Duodenal mucosa (tissue), 2 donors: ENCODE results near the gene BCAS3.
"Not testable (repeated sequence)": the region's sequence is repeated elsewhere in the genome, so short reads cannot be mapped to it uniquely, and the experiment has no call there.

ENCODE experiments used
- H3K27ac ChIP-seq: one replicate; pipeline ENCODE4 v1.7.0; 2013; ENCODE audit warnings: low read depth, low read length
- H3K27me3 ChIP-seq, 2 donors: one replicate each; pipeline ENCODE4 v1.7.0; 2013; ENCODE audit warnings: low read length in 2 of 2, control low read depth in 1 of 2; ENCODE audit not compliant: insufficient read depth in 2 of 2, control insufficient read depth in 1 of 2
- H3K36me3 ChIP-seq, 2 donors: one replicate each; pipeline ENCODE4 v1.7.0; 2013; ENCODE audit warnings: low read length in 2 of 2, control low read depth in 1 of 2; ENCODE audit not compliant: insufficient read depth in 2 of 2, control insufficient read depth in 1 of 2
- H3K4me1 ChIP-seq, 2 donors: one replicate each; pipeline ENCODE4 v1.7.0; 2013; ENCODE audit warnings: low read length in 2 of 2, control low read depth in 1 of 2; ENCODE audit not compliant: insufficient read depth in 2 of 2, control insufficient read depth in 1 of 2
- H3K4me3 ChIP-seq, 2 donors: one replicate each; pipeline ENCODE4 v1.7.0; 2013; ENCODE audit warnings: low read length in 2 of 2, low read depth in 1 of 2
- H3K9ac ChIP-seq, 2 donors: one replicate each; pipeline ENCODE4 v1.7.0; 2013; ENCODE audit warnings: low read length in 2 of 2, low read depth in 1 of 2
- H3K9me3 ChIP-seq, 2 donors: one replicate each; pipeline ENCODE4 v1.7.0; 2013; ENCODE audit warnings: low read length in 2 of 2, control low read depth in 1 of 2; ENCODE audit not compliant: control insufficient read depth in 1 of 2

Gene BCAS3

DNA sequence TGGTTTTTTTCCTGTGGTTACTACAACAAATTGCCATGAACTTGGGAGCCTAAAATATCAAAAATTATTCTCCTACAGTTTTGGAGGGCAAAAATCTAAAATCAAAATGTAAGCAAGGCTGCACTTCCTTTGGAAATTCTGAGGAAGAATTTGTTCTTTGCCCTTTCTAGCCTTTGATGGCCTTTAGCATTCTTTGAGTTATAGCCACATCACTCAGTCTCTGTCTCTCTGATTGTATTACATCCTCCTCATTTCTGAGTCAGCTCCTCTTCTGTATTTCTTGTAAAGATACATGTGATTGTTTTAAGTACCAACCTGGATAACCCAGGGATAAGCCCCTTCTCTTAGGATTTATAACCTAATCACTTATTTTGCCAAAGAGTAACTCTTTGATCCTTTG lies 282.0 kb downstream of the BCAS3 start:
- H3K27ac ChIP-seq = no peak overlapping the region

DNA sequence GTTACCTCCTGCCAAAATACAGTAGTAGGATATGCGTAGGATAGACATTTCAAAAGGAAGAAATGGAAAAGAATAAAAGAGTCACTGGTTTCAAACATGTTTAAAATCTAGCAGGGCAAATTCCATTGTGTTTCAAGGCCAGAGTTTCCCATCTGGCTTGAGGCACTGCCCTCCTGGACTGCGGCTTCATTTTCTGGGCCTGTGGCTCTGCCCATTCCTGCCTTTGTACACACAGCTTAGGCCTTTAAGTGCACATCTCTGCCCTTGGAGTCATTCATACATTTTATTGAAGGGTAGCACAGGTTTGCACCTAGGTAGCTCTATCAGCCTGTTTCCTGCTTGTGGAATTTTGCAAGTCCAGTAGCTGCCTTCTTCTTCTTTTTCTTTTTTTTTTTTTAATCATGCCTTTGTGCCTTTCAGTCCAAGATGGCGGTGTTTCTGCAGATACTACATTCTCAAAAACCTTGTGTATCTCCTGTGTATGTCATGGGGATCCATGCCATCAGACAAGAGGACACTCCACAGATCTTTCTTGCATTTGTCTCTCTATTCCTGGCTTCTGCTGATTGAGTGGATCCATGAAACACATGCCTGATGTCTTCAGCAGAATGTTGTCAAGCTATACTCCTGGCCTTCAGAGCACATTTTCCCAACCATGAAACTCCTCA lies 282.9 kb downstream of the BCAS3 start:
- Histone ChIP-seq H3K4me3 (no peak overlapping the region), H3K27me3 (no peaks in the 10 kb centered on the region)

More for the DNA sequence above, 282.0 kb downstream of the BCAS3 start:
- peaks cover 3 to 5% of the 10 kb centered on the region in 2 donors for H3K9me3 ChIP-seq
- H3K4me1 ChIP-seq = no peaks in the 10 kb centered on the region
- peaks cover 0 to 4% of the 10 kb centered on the region in 2 donors for H3K36me3 ChIP-seq
- no peak overlapping the region for H3K9ac ChIP-seq
- no peaks in the 10 kb centered on the region for H3K27me3 ChIP-seq
- H3K4me3 ChIP-seq = no peak overlapping the region

DNA sequence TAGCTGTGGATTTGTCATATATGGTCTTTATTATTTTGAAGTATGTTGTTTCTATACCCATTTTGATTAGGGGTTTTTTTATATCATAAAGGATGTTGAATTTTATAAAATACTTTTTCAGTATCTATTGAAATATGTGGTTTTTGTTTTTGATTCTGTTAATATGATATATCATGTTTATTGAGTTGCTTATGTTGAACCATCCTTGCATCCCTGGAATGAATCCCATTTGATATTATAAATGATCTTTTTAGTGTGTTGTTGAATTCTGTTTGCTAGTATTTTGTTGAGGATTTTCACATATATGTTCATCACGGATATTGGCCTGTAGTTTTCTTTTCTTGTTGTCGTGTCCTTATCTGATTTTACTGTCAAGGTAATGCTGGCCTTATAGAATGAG lies 286.5 kb downstream of the BCAS3 start:
- H3K27ac ChIP-seq = no peak overlapping the region
- H3K27me3 ChIP-seq = no peaks in the 10 kb centered on the region
- H3K4me1 ChIP-seq = no peaks in the 10 kb centered on the region
- peaks cover 3 to 5% of the 10 kb centered on the region in 2 donors for H3K9me3 ChIP-seq
- H3K4me3 ChIP-seq = no peak overlapping the region
- H3K36me3 ChIP-seq = peaks cover 0 to 4% of the 10 kb centered on the region in 2 donors
- H3K9ac ChIP-seq = no peak overlapping the region

More for the DNA sequence above, 282.9 kb downstream of the BCAS3 start:
- Histone ChIP-seq H3K36me3 (peaks cover 0 to 4% of the 10 kb centered on the region in 2 donors), H3K9ac (no peak overlapping the region), H3K4me1 (no peaks in the 10 kb centered on the region), H3K27ac (no peak overlapping the region), H3K9me3 (peaks cover 3 to 5% of the 10 kb centered on the region in 2 donors)

- Histone ChIP-seq H3K9ac (no peak overlapping the region), H3K27ac (no peak overlapping the region), H3K9me3 (no peaks in the 10 kb centered on the region), H3K4me3 (no peak overlapping the region), H3K36me3 (no peaks in the 10 kb centered on the region), H3K4me1 (no peaks in the 10 kb centered on the region), H3K27me3 (no peaks in the 10 kb centered on the region)
Measured at GRCh38 chr17:60968266-60968665, 290.6 kb downstream of the BCAS3 start.

DNA sequence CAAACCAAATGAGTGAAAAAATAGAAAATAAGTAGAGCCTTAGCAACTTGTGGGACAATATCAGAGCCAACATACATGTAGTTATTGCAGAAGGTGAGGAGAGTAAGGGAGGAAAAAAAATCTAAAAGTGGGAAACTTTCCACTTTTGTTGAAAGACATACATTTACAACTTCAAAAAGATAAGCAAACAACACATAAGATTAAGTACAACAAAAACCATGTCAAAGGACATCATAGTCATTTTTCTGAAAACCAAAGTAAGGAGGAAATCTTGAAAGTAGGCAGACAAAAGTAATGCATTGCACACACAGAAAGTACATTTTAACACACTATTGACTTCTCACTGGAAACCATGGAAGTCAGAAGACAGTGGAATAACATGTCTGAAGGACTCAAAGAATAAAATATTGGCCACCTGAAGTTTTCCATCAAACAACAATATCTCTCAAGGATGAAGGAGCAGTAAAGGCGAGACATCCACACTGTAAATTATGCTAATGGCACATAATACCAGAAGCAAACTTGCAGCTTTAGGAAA lies 291.9 kb downstream of the BCAS3 start:
- no peaks in the 10 kb centered on the region for H3K9me3 ChIP-seq
- no peaks in the 10 kb centered on the region for H3K27me3 ChIP-seq
- H3K4me1 ChIP-seq = no peaks in the 10 kb centered on the region
- H3K27ac ChIP-seq = no peak overlapping the region
- H3K4me3 ChIP-seq = no peak overlapping the region
- H3K36me3 ChIP-seq = no peaks in the 10 kb centered on the region
- no peak overlapping the region for H3K9ac ChIP-seq

GRCh38 chr17:60970741-60971140 lies 293.1 kb downstream of the BCAS3 start:
- Histone ChIP-seq H3K36me3 (no peaks in the 10 kb centered on the region), H3K4me1 (no peaks in the 10 kb centered on the region), H3K27me3 (no peaks in the 10 kb centered on the region), H3K9me3 (no peaks in the 10 kb centered on the region), H3K4me3 (no peak overlapping the region), H3K9ac (no peak overlapping the region), H3K27ac (no peak overlapping the region)

- Histone ChIP-seq H3K4me3 (no peak overlapping the region), H3K4me1 (no peaks in the 10 kb centered on the region), H3K36me3 (no peaks in the 10 kb centered on the region), H3K27me3 (no peaks in the 10 kb centered on the region), H3K27ac (no peak overlapping the region), H3K9ac (no peak overlapping the region), H3K9me3 (no peaks in the 10 kb centered on the region)
Measured at GRCh38 chr17:60971515-60972369, 294.1 kb downstream of the BCAS3 start.

GRCh38 chr17:60976861-60977260 lies 299.2 kb downstream of the BCAS3 start:
- H3K27me3 ChIP-seq, H3K9me3 ChIP-seq, H3K9ac ChIP-seq, H3K27ac ChIP-seq, H3K4me1 ChIP-seq, H3K36me3 ChIP-seq, H3K4me3 ChIP-seq: not testable (repeated sequence)

DNA sequence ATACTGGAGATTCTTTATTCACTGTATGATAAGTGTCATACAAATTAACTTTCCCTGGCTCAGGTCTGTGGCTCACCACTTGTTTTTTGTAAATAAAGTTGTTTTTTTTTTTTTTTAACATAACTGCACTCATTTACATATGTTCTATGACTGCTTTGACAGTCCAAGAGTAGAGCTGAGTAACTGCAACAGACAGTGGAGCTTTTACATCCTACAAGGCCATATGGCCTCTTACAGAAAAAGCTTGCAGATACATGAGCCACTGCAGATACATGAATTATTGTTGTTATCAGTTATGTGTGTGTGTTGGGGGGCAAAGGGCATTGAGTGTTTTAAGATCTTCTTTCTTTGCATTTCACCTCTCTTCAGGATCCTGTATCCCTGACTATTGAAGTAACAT lies 311.7 kb downstream of the BCAS3 start:
- H3K27ac ChIP-seq = no peak overlapping the region
- no peaks in the 10 kb centered on the region for H3K36me3 ChIP-seq
- no peaks in the 10 kb centered on the region for H3K27me3 ChIP-seq
- H3K4me1 ChIP-seq = no peaks in the 10 kb centered on the region
- no peak overlapping the region for H3K9ac ChIP-seq
- no peak overlapping the region for H3K4me3 ChIP-seq
- H3K9me3 ChIP-seq = no peaks in the 10 kb centered on the region

DNA sequence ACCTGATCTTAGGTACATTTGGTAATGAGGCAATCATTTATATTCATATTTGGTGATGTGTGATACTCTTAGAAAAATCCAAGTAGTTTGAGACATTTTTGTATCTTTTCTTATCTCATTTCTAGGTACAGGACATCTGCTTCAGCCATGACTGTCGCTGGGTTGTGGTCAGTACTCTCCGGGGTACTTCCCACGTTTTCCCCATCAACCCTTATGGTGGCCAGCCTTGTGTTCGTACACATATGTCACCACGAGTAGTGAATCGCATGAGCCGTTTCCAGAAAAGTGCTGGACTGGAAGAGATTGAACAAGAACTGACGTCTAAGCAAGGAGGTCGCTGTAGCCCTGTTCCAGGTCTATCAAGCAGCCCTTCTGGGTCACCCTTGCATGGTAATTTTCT lies 312.2 kb downstream of the BCAS3 start:
- Histone ChIP-seq H3K27ac (no peak overlapping the region), H3K4me1 (no peaks in the 10 kb centered on the region), H3K9me3 (no peaks in the 10 kb centered on the region), H3K9ac (no peak overlapping the region), H3K36me3 (no peaks in the 10 kb centered on the region), H3K27me3 (no peaks in the 10 kb centered on the region), H3K4me3 (no peak overlapping the region)
